ENCODE data around the gene KAZN.
A peak's percentile ranks its signal among the peaks of the same experiment; 100 is the strongest.

The KAZN gene

GRCh38 chr1:14777516-14778506, 179.3 kb downstream of the KAZN start:
- DNase-seq, result peak; percentile 9 to 41 (median 20)

GRCh38 chr1:14778541-14778897, 180.0 kb downstream of the KAZN start:
- DNase-seq, result no peak

GRCh38 chr1:14778898-14779865, 180.7 kb downstream of the KAZN start:
- peak; percentile 36 to 74 (median 59) for DNase-seq

- DNase-seq, result peak; percentile 79 to 84 (median 83)
Observed at GRCh38 chr1:14780271-14780670, 181.8 kb downstream of the KAZN start.

- DNase-seq, result no peak
Observed at GRCh38 chr1:14781811-14782210, 183.3 kb downstream of the KAZN start.

GRCh38 chr1:14782741-14783591, 184.5 kb downstream of the KAZN start:
- no peak for DNase-seq

GRCh38 chr1:14783592-14783886, 185.1 kb downstream of the KAZN start:
- DNase-seq, result no peak

GRCh38 chr1:14784790-14785773, 186.6 kb downstream of the KAZN start:
- DNase-seq, result no peak

- DNase-seq, result no peak
Observed at GRCh38 chr1:14786109-14786675, 187.7 kb downstream of the KAZN start.

- no peak for DNase-seq
Observed at GRCh38 chr1:14786681-14787080, 188.2 kb downstream of the KAZN start.

- DNase-seq, result no peak
Observed at GRCh38 chr1:14787604-14788003, 189.1 kb downstream of the KAZN start.

- DNase-seq, result no peak
Observed at GRCh38 chr1:14788080-14788479, 189.6 kb downstream of the KAZN start.

GRCh38 chr1:14790982-14791381, 192.5 kb downstream of the KAZN start:
- DNase-seq, result no peak

- no peak for DNase-seq
Observed at GRCh38 chr1:14791654-14792053, 193.2 kb downstream of the KAZN start.

GRCh38 chr1:14794136-14794768, 195.8 kb downstream of the KAZN start:
- DNase-seq, result no peak

- DNase-seq, result no peak
Observed at GRCh38 chr1:14794906-14795305, 196.4 kb downstream of the KAZN start.

- no peak for DNase-seq
Observed at GRCh38 chr1:14795589-14795988, 197.1 kb downstream of the KAZN start.

- DNase-seq, result no peak
Observed at GRCh38 chr1:14800014-14800413, 201.5 kb downstream of the KAZN start.

- peak; percentile 22 to 62 (median 62) for DNase-seq
Observed at GRCh38 chr1:14800500-14801076, 202.1 kb downstream of the KAZN start.
